Muscle layer of duodenum (tissue), 2 donors: ENCODE measurements around the gene KRTAP10-3.
"Not testable (repeated sequence)": the region's sequence is repeated elsewhere in the genome, so short reads cannot be mapped to it uniquely, and the experiment has no call there.

Experiments used
- H3K27ac ChIP-seq: one replicate; pipeline ENCODE4 v1.7.0; 2013; ENCODE audit warnings: mild to moderate bottlenecking, low read length
- H3K27me3 ChIP-seq: one replicate; pipeline ENCODE4 v1.7.0; 2013; ENCODE audit warnings: low read depth, mild to moderate bottlenecking, control low read depth, low read length
- H3K36me3 ChIP-seq, 2 donors: one replicate each; pipeline ENCODE4 v1.7.0; 2013; ENCODE audit warnings: low read length in 2 of 2, control low read depth in 1 of 2, mild to moderate bottlenecking in 1 of 2; ENCODE audit not compliant: insufficient read depth in 2 of 2, control insufficient read depth in 1 of 2
- H3K4me1 ChIP-seq, 2 donors: one replicate each; pipeline ENCODE4 v1.7.0; 2013; ENCODE audit warnings: low read length in 2 of 2, mild to moderate bottlenecking in 2 of 2, control low read depth in 1 of 2, moderate library complexity in 1 of 2; ENCODE audit not compliant: insufficient read depth in 2 of 2, control insufficient read depth in 1 of 2
- H3K4me3 ChIP-seq, 2 donors: one replicate each; pipeline ENCODE4 v1.7.0; 2013; ENCODE audit warnings: low read length in 2 of 2, low read depth in 1 of 2, mild to moderate bottlenecking in 1 of 2
- H3K9me3 ChIP-seq, 2 donors: one replicate each; pipeline ENCODE4 v1.7.0; 2013; ENCODE audit warnings: low read length in 2 of 2, control low read depth in 1 of 2, mild to moderate bottlenecking in 1 of 2; ENCODE audit not compliant: control insufficient read depth in 1 of 2
- donor health status: healthy.

KRTAP10-3 gene

GRCh38 chr21:44596068-44596725 lies 37.6 kb upstream of the KRTAP10-3 start:
- Histone ChIP-seq H3K27ac (no peak overlapping the region), H3K4me1 (no peaks in the 10 kb centered on the region), H3K9me3 (peaks cover 0 to 2% of the 10 kb centered on the region in 2 donors), H3K36me3 (no peaks in the 10 kb centered on the region), H3K27me3 (no peaks in the 10 kb centered on the region), H3K4me3 (no peak overlapping the region)

GRCh38 chr21:44595524-44595923 lies 36.9 kb upstream of the KRTAP10-3 start:
- no peaks in the 10 kb centered on the region for H3K4me1 ChIP-seq
- H3K36me3 ChIP-seq, result no peaks in the 10 kb centered on the region
- no peaks in the 10 kb centered on the region for H3K27me3 ChIP-seq
- no peak overlapping the region for H3K27ac ChIP-seq
- no peak overlapping the region for H3K4me3 ChIP-seq
- H3K9me3 ChIP-seq, result peaks cover 0 to 2% of the 10 kb centered on the region in 2 donors

DNA sequence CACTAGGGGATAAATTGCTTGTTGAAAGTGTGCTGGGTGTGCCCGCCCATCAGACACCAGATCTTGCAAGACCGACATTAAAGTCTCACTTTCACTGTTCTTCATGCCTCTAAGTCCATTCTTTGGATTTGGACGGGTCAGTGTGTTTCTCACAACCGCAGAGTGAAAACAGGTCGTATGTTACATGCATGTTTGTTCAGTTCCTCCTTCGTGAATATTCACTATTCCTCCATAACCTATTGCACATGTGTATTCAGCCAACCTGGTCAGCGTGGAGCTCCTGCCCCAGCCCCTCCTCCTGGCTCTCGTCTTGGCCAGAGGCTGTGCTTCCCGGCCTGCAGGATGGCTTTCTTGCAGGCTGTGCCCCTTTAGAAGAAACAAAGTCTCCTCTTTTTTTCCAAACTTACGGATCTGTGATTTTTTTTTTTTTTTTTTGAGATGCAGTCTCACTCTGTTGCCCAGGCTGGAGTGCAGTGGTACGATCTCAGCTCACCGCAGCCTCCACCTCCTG lies 35.9 kb upstream of the KRTAP10-3 start:
- Histone ChIP-seq H3K27me3 (no peaks in the 10 kb centered on the region), H3K9me3 (peaks cover 0 to 2% of the 10 kb centered on the region in 2 donors), H3K4me3 (no peak overlapping the region), H3K4me1 (no peaks in the 10 kb centered on the region), H3K36me3 (no peaks in the 10 kb centered on the region), H3K27ac (no peak overlapping the region)

DNA sequence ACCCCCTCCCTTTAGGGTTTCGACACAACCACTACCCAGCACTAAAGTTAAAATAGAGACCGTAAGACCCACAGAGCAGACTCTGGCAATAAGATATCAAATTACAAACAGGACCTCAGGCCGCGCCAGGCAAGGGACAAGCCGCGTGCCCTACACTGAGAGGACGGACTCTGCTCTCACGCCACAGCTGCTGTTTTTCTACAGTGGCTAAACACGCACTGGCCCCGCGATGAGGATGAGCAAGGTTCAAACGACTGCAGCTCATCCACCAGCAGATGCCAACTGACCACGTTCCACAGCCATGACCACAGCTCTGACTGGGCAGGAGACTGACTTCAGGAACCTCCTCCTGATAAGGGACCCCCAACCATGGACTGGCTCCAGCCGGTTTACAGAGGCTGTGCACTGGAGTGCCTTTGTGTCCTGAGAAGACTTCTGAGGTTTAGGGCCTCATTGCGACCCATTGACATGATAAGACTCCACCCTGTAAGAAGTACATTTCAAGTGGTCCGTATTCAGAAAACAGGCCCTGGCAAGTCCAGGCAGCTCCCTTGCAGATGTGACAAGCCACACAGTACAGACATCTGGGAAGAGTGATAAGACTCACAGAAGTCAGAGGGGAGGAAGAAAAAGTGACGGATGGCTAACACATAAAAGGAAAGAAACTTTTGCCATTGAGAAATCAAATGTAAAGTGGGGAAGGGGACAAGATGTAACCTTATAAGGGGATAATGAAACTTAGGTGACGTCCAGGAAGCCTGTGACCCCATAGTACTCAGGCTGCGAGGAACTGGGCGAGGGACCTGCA lies 35.2 kb upstream of the KRTAP10-3 start:
- no peak overlapping the region for H3K27ac ChIP-seq
- H3K27me3 ChIP-seq, result no peaks in the 10 kb centered on the region
- no peaks in the 10 kb centered on the region for H3K9me3 ChIP-seq
- no peaks in the 10 kb centered on the region for H3K36me3 ChIP-seq
- H3K4me1 ChIP-seq, result no peaks in the 10 kb centered on the region
- no peak overlapping the region for H3K4me3 ChIP-seq

DNA sequence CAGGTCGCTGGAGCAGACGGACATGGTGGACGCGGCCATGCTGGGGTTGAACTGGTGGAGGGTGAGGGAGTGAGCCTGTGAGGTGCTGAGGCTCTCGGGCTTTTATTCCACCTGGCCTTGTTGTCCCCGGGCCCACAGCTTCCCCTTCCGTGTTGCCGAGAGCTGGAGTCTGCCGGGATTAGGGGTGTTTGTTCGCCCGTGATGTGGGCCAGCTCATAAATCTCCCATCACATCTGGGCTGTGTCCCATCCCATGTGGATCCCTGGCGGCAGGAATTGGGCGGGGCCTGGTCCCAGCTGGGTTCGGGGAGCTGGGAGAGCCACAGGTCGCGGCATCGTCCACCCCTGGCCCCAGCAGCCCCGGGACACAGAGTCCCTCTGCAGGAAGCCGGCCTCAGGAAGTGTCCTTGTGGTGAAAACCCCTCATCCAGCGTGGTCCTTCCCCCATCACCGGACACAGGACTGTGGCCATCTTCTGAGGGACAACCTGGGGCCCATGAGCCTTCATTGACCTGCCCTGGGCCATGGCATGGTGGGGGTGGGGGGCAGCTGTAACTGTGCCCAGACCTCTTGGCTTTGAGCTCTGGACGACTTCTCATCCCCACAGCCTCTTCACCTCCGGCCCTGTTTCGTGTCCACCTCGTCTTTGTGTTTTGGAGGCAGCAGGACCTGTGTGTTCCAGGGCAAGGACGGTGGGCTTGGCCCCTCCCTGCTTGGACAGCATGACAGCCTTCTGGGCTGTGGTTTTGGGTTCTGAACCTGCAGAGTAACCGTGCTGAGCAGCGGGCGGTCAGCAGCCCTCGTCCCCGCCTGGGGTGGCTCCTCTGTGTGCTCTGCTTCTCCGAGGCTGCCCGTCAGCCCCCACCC lies 34.1 kb upstream of the KRTAP10-3 start, which contains the start of gene KRTAP10-6:
Gene KRTAP10-6 (minus strand): TSS at position 60 of the 866 bp plus-strand sequence. CDS start 21 bp downstream, at position 39.
- H3K36me3 ChIP-seq, result no peaks in the 10 kb centered on the region
- no peak within 1 kb of the TSS for H3K4me3 ChIP-seq
- no peaks in the 10 kb centered on the region for H3K27me3 ChIP-seq
- H3K4me1 ChIP-seq, result no peaks in the 10 kb centered on the region
- H3K9me3 ChIP-seq, result no peaks in the 10 kb centered on the region
- H3K27ac ChIP-seq, result no peak within 1 kb of the TSS

GRCh38 chr21:44591801-44592130 lies 33.2 kb upstream of the KRTAP10-3 start:
- not testable (repeated sequence) for H3K27ac ChIP-seq, H3K9me3 ChIP-seq, H3K4me3 ChIP-seq, H3K4me1 ChIP-seq, H3K36me3 ChIP-seq, H3K27me3 ChIP-seq

DNA sequence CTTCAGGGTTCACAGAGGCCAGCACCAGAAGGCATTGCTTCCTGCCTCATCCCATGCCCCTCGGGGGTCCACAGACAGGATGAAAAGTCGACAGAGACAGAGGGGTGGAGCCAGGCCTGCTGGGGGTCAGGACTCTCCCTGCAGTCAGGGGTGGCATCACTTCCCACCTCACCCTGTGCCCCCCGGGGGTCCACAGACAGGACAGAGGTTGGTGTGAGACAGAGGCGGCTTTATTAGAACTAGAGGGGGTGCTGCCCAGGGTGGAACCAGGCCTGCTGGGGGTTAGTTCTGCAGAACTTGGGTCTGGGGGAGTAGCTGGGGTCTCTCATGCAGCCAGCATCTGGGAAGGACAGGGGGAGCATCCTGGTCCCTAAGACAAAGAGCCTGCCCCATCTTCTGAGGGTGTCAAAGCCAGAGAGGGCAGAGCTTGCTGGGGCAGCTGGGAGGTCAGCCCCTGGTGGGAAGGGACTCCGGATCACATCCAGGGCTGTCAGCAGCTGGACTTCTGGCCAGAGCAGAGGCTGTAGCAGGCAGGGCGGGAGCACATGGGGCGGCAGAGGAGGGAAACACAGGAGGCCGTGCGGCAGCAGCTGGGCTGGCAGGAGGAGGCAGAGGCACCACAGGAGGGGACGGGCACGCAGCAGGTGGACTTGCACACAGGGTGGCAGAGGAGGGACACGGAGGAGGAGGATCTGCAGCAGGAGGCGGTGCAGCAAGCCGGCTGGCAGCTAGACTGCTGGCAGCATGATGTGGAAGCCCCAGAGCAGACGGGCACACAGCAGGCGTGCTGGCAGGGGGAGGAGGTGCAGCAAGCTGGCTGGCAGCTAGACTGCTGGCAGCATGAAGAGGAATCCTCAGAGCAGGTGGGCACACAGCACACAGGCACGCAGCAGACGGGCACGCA lies 32.6 kb upstream of the KRTAP10-3 start:
- not testable (repeated sequence) for H3K9me3 ChIP-seq

GRCh38 chr21:44590311-44590721 lies 31.7 kb upstream of the KRTAP10-3 start:
- Histone ChIP-seq H3K27me3 (no peaks in the 10 kb centered on the region), H3K4me1 (no peaks in the 10 kb centered on the region), H3K4me3 (no peak overlapping the region)

More for the DNA sequence above, 32.6 kb upstream of the KRTAP10-3 start:
- H3K4me1 ChIP-seq, H3K4me3 ChIP-seq, H3K27me3 ChIP-seq, H3K36me3 ChIP-seq, H3K27ac ChIP-seq: not testable (repeated sequence)

GRCh38 chr21:44589586-44590305 lies 31.2 kb upstream of the KRTAP10-3 start:
- Histone ChIP-seq H3K9me3 (peaks cover 0 to 4% of the 10 kb centered on the region in 2 donors), H3K27ac (no peak overlapping the region), H3K36me3 (no peaks in the 10 kb centered on the region), H3K4me3 (no peak overlapping the region), H3K4me1 (no peaks in the 10 kb centered on the region), H3K27me3 (no peaks in the 10 kb centered on the region)

More at GRCh38 chr21:44590311-44590721, 31.7 kb upstream of the KRTAP10-3 start:
- Histone ChIP-seq H3K9me3 (peaks cover 0 to 4% of the 10 kb centered on the region in 2 donors), H3K36me3 (no peaks in the 10 kb centered on the region), H3K27ac (no peak overlapping the region)

DNA sequence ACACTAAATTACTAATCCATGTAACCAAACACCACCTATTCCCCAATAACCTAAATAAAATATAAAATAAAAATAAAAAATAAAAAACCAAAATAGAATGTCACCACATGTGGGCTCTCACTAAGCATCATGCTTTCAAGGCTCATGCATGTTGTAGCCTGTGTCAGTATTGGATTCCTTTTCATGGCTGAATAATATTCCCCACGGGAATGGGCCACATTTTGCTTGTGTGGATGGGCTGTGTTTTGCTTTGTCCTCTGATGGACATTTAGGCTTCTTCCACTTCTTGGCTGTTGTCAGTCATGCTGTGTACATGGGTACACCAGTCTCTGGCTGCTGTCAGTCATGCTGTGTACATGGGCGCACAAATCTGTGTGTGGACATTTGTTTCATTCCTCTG lies 30.5 kb upstream of the KRTAP10-3 start:
- no peaks in the 10 kb centered on the region for H3K27me3 ChIP-seq
- H3K9me3 ChIP-seq, result peaks cover 0 to 4% of the 10 kb centered on the region in 2 donors
- H3K4me3 ChIP-seq, result no peak overlapping the region

More for the DNA sequence above, 30.5 kb upstream of the KRTAP10-3 start:
- Histone ChIP-seq H3K36me3 (no peaks in the 10 kb centered on the region), H3K4me1 (peaks cover 0 to 3% of the 10 kb centered on the region in 2 donors), H3K27ac (no peak overlapping the region)
